Measurements from ENCODE around the gene CALHM2.

CALHM2 gene

DNA sequence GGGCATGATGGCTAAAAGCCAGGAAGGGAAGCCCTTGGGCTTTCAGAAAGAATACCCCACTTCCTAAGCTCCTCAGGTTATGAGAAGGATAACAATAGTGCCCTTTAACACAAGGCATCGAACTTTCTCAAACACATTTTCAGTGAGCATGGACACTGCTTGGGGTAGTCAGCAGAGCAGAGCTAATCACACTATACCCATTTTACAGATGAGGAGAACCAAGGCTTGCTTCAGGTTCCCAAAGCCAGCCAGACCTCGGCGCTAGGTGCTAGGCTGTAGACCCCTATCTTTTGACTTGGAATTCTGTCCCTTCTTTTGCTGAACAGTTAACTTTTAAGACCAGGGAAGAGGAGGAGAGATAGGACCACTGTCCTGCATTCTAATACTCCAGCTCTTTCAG lies 43.2 kb upstream of the CALHM2 start:
- TF ChIP-seq CTCF (conservative IDR thresholded peaks at IDR 0.05; ENCODE audit: low read depth, low read length) = no peak
- DNase-seq (ENCODE audit: low read depth) = no peak
- H3K4me3 ChIP-seq (ENCODE audit: low read length) = no peak overlapping the region

DNA sequence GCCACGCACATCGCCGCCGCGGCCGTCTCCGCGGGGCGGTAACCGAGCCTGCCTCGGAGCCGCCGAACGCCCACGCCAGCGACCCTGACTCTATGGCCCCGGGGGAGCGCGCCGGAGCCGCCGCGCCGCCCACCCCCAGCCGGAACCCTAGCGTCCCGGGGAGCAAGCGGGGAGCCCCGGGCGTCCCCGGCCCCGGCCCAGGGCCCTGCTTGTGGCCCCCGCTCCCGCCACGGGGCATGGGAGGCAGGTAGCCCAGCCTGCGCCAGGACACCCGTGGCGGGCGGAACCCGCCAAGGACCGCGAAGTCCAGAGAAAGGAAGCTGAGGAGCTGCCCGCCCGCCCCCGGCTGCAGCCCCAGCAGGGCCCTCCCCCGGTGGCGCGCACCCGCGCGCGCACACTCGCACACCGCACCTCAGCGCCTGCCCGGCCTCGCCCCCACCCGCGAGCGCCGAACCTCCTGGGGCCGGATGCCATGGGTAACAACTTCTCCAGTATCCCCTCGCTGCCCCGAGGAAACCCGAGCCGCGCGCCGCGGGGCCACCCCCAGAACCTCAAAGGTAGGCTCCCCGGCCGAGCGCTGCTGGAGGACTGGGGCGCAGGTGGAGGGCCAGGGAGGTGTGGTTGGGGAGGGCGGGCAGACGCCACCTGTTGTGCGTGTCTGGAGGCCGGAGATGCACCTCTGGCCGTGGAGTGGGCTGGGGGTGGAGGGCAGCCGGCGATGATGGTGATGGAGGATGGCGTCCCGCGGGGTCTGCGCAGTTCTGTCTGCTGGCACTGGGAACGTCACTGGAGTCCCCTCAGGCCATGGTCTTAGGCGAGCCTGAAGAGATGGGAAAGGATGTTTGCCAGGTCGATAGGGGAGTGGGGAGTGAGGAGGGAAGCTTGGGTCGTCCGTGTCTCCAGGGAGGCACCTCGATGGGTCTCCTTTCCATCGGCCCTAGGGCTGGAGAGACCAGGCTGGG lies 42.0 kb upstream of the CALHM2 start:
- peak overlapping the region; percentile 24 for H3K4me3 ChIP-seq (ENCODE audit: low read length)
- DNase-seq (ENCODE audit: low read depth) = no peak
- no peak for TF ChIP-seq CTCF (conservative IDR thresholded peaks at IDR 0.05; ENCODE audit: low read depth, low read length)

DNA sequence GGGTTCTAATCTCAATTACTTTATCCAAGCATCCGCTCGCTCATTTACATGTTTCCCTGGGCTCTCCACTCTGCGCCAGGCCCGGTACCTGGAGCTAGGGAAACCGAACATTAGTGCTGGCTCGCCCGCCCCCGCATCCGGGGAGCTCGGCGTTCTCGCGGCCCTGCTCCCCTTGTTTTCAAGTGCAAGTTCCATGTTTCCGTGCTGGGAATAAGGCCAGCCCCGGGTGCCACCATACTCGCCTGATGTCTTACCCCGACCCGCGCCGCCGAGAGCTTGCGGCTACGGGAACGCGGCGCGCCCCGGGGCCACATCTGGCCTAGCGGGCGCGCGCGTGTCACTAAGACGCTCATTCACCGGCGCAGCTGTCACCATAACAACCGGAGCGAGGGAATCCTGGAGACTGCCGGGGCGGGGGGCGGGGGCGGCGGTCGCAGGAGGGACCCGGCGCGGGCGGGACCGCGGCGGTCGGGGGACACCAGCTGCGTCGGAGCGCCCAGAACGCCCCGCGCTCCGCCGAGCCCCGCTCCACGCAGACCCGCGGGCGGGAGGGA lies 41.3 kb upstream of the CALHM2 start, which contains the start of gene NEURL1:
Gene NEURL1, plus strand, starts transcription at position 344 of the 554 bp plus-strand sequence. CDS start 683 bp downstream, outside the sequence.
- peak within 1 kb of the TSS; percentile 29 for H3K4me3 ChIP-seq (ENCODE audit: low read length)
- no peak for TF ChIP-seq CTCF (conservative IDR thresholded peaks at IDR 0.05; ENCODE audit: low read depth, low read length)
- DNase-seq (ENCODE audit: low read depth) = no peak

DNA sequence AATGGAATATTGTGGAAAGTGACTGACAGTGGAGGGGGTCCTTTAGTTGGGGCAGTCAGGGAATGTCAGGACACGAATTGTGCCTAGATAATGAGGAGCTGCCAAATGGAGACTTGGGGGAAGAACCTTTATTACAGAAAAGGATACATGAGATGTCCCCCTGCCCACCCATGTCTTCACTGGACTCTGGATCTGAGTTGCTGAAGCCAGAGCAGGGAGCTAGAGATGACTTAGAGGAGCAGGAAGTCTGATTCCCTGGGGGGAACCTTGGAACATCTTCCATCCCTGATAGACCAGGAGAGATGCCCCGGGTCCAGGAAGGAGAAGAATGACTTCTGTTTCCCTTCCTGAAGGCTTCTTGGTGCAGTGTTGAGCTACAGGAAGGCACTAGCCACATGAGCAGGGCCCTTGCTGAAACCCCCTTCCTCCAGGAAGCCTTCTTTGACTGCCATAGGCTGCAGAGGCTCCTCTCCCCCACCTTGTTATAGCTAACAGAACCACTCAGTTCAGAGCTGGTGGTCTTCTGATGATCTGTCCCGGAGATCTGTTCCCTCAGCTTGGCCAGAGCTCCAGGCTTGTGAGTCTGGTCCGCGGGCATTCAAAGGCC lies 40.6 kb upstream of the CALHM2 start:
- H3K4me3 ChIP-seq (ENCODE audit: low read length) = no peak overlapping the region
- no peak for DNase-seq (ENCODE audit: low read depth)
- no peak for TF ChIP-seq CTCF (conservative IDR thresholded peaks at IDR 0.05; ENCODE audit: low read depth, low read length)

GRCh38 chr10:103491729-103492364 lies 39.7 kb upstream of the CALHM2 start:
- peak; percentile 53 for DNase-seq (ENCODE audit: low read depth)
- TF ChIP-seq CTCF (conservative IDR thresholded peaks at IDR 0.05; ENCODE audit: low read depth, low read length) = no peak
- H3K4me3 ChIP-seq (ENCODE audit: low read length) = no peak overlapping the region

DNA sequence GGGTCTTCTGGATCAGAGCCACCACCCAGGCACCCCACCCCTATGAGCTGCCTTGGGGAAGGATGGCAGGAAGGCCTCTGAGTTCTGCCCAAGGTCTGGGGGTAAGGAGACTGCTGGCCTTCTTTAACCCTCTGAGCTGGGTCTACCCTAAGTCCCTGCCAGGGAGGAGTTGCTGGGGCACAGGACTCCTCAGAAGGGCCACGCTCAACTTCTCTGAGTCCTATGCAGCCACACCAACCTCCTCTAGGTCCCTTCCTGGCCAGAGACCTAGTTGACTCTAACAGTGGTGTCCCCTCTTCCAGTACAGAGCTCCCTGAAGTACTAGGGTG lies 38.8 kb upstream of the CALHM2 start:
- no peak for TF ChIP-seq CTCF (conservative IDR thresholded peaks at IDR 0.05; ENCODE audit: low read depth, low read length)
- no peak for DNase-seq (ENCODE audit: low read depth)
- no peak overlapping the region for H3K4me3 ChIP-seq (ENCODE audit: low read length)

All from retinal pigment epithelial cell (primary cell).